H9 (cell line): Measurements from ENCODE around the gene LGALS12. TPM values are rescaled to one million over a fixed set of nuclear protein-coding genes. Genes with fewer than 3 reads are reported as not detected.

Source experiments
- DNase-seq: peaks from one replicate; pipeline ENCODE4 v3.0.0-alpha.2; 2017
- H2AFZ ChIP-seq: one replicate; pipeline ENCODE4 v1.6.1; 2013; ENCODE audit warnings: mild to moderate bottlenecking, low read length, control low read depth, moderate library complexity
- H2AK5ac ChIP-seq: 2 replicates; pipeline ENCODE4 v1.6.1; 2013; ENCODE audit warnings: low read length, control low read depth, mixed read lengths; ENCODE audit not compliant: insufficient read length
- H2BK120ac ChIP-seq: one replicate; pipeline ENCODE4 v1.6.1; 2013; ENCODE audit warnings: low read depth, mild to moderate bottlenecking, low read length, control low read depth, inconsistent platforms; ENCODE audit not compliant: poor library complexity, severe bottlenecking
- H2BK12ac ChIP-seq: 2 replicates; pipeline ENCODE4 v1.6.1; 2013; ENCODE audit warnings: low read length, control low read depth, mixed read lengths, low read depth; ENCODE audit not compliant: insufficient read length
- H2BK15ac ChIP-seq: 2 replicates; pipeline ENCODE4 v1.6.1; 2013; ENCODE audit warnings: low read depth, low read length, control low read depth
- H2BK20ac ChIP-seq: one replicate; pipeline ENCODE4 v1.6.1; 2013; ENCODE audit warnings: low read depth, mild to moderate bottlenecking, low read length, control low read depth, inconsistent platforms; ENCODE audit not compliant: poor library complexity, severe bottlenecking
- H2BK5ac ChIP-seq: 2 replicates; pipeline ENCODE4 v1.6.1; 2013; ENCODE audit warnings: low read length, control low read depth, mixed read lengths; ENCODE audit not compliant: insufficient read length
- H3K14ac ChIP-seq: 2 replicates; pipeline ENCODE4 v1.6.1; 2013; ENCODE audit warnings: low read length, control low read depth; ENCODE audit not compliant: insufficient read depth
- H3K18ac ChIP-seq: 2 replicates; pipeline ENCODE4 v1.6.1; 2013; ENCODE audit warnings: low read depth, mild to moderate bottlenecking, mixed read lengths, low read length, control low read depth; ENCODE audit not compliant: insufficient read length
- H3K23ac ChIP-seq: 2 replicates; pipeline ENCODE4 v1.6.1; 2013; ENCODE audit warnings: low read length, control low read depth, mixed read lengths, low read depth; ENCODE audit not compliant: insufficient read length
- H3K23me2 ChIP-seq: 2 replicates; pipeline ENCODE4 v1.6.1; 2013; ENCODE audit warnings: low read depth, mild to moderate bottlenecking, mixed read lengths, low read length, control low read depth; ENCODE audit not compliant: insufficient read length, poor library complexity, severe bottlenecking
- H3K27ac ChIP-seq: 2 replicates; pipeline ENCODE4 v1.5.1; 2013; ENCODE audit warnings: low read length, control low read depth, mixed read lengths, low read depth; ENCODE audit not compliant: insufficient read length
- H3K27me3 ChIP-seq: 2 replicates; pipeline ENCODE4 v1.6.1; 2013; ENCODE audit warnings: low read length, control low read depth, inconsistent platforms; ENCODE audit not compliant: insufficient read depth
- H3K4ac ChIP-seq: 2 replicates; pipeline ENCODE4 v1.6.1; 2013; ENCODE audit warnings: low read depth, mild to moderate bottlenecking, control low read depth, inconsistent platforms, low read length, moderate library complexity
- H3K4me1 ChIP-seq: 2 replicates; pipeline ENCODE4 v1.6.1; 2013; ENCODE audit warnings: low read length, control low read depth, inconsistent platforms; ENCODE audit not compliant: insufficient read depth
- H3K4me2 ChIP-seq: 2 replicates; pipeline ENCODE4 v1.6.1; 2013; ENCODE audit warnings: low read length, control low read depth, mixed read lengths; ENCODE audit not compliant: insufficient read length, insufficient read depth
- H3K56ac ChIP-seq: 2 replicates; pipeline ENCODE4 v1.6.1; 2013; ENCODE audit warnings: low read depth, mild to moderate bottlenecking, mixed read lengths, low read length, control low read depth; ENCODE audit not compliant: insufficient read length
- H3K79me1 ChIP-seq: 2 replicates; pipeline ENCODE4 v1.6.1; 2013; ENCODE audit warnings: low read depth, mild to moderate bottlenecking, moderate library complexity, low read length, control low read depth, inconsistent platforms; ENCODE audit not compliant: insufficient read depth, poor library complexity, severe bottlenecking
- H3K79me2 ChIP-seq: 2 replicates; pipeline ENCODE4 v1.6.1; 2013; ENCODE audit warnings: low read length, control low read depth, inconsistent platforms; ENCODE audit not compliant: insufficient read depth
- H3K9ac ChIP-seq: 2 replicates; pipeline ENCODE4 v1.6.1; 2013; ENCODE audit warnings: low read length, control low read depth, mixed read lengths; ENCODE audit not compliant: insufficient read length; ENCODE audit errors: extremely low read depth
- H3K9me3 ChIP-seq: one replicate; pipeline ENCODE4 v1.6.1; 2013; ENCODE audit warnings: low read depth, low read length, inconsistent platforms; ENCODE audit not compliant: control insufficient read depth
- H3T11ph ChIP-seq: one replicate; pipeline ENCODE4 v1.6.1; 2013; ENCODE audit warnings: mild to moderate bottlenecking, low read length, control low read depth, inconsistent platforms
- H4K20me1 ChIP-seq: one replicate; pipeline ENCODE4 v1.6.1; 2013; ENCODE audit not compliant: control insufficient read depth, insufficient read length, insufficient read depth
- H4K5ac ChIP-seq: 2 replicates; pipeline ENCODE4 v1.6.1; 2013; ENCODE audit warnings: low read depth, mild to moderate bottlenecking, mixed read lengths, low read length, control low read depth; ENCODE audit not compliant: insufficient read length
- H4K8ac ChIP-seq: replicated peaks from 2 replicates; pipeline ENCODE4 v1.6.1; 2013; ENCODE audit warnings: low read length, control low read depth, mixed read lengths, low read depth; ENCODE audit not compliant: insufficient read length
- H4K91ac ChIP-seq: 2 replicates; pipeline ENCODE4 v1.6.1; 2013; ENCODE audit warnings: low read depth, mild to moderate bottlenecking, moderate library complexity, mixed read lengths, low read length, control low read depth; ENCODE audit not compliant: insufficient read length
- H3K27ac Mint-ChIP-seq, 3 experiments: 2 replicates in 2 of 3; 3 replicates in 1 of 3; pipeline ENCODE4 v1.8.0; 2020 to 2021; ENCODE audit warnings: mixed read lengths in 3 of 3, mild to moderate bottlenecking in 1 of 3, moderate library complexity in 1 of 3
- H3K27me3 Mint-ChIP-seq: 2 replicates; pipeline ENCODE4 v1.8.0; 2021; ENCODE audit warnings: low read depth, mild to moderate bottlenecking, moderate library complexity, mixed read lengths
- H3K36me3 Mint-ChIP-seq, 3 experiments: 2 replicates in 2 of 3; 3 replicates in 1 of 3; pipeline ENCODE4 v1.8.0; 2020 to 2021; ENCODE audit warnings: low read depth in 3 of 3, mixed read lengths in 3 of 3; ENCODE audit not compliant: insufficient read depth in 1 of 3
- H3K4me1 Mint-ChIP-seq, 2 experiments: 2 replicates each; pipeline ENCODE4 v1.8.0; 2020; ENCODE audit warnings: mixed read lengths in 2 of 2
- H3K4me3 Mint-ChIP-seq, 2 experiments: 2 replicates in 1 of 2; 3 replicates in 1 of 2; pipeline ENCODE4 v1.8.0; 2020 to 2021; ENCODE audit warnings: mild to moderate bottlenecking in 2 of 2, mixed read lengths in 2 of 2, moderate library complexity in 1 of 2
- H3K9me3 Mint-ChIP-seq, 2 experiments: 2 replicates in 1 of 2; 3 replicates in 1 of 2; pipeline ENCODE4 v1.8.0; 2020; ENCODE audit warnings: mild to moderate bottlenecking in 2 of 2, mixed read lengths in 2 of 2, moderate library complexity in 1 of 2
- WGBS: extraction: QIAGEN DNeasy Blood & Tissue Kit; methylation state at CpG from one replicate; pipeline ENCODE4 v1.1.7; 2013; ENCODE audit warnings: missing lambda C conversion rate, low lambda C conversion rate, mixed read lengths; ENCODE audit not compliant: insufficient read length; ENCODE audit errors: extremely low coverage; 5-methylcytosine and 5-hydroxymethylcytosine counted together
- total RNA-seq: library from RNA; stranded (reverse); gene quantifications from 2 replicates; pipeline ENCODE4 v1.2.1, GENCODE V29; 2021
- TF ChIP-seq, protein P1 (sequence below): fragments of 200-600 bp; sonication (generic); conservative IDR thresholded peaks from 3 replicates; pipeline ENCODE4 v1.8.0; 2021; ENCODE audit warnings: antibody characterized with exemption, mild to moderate bottlenecking

The LGALS12 gene
- total RNA-seq, 1 experiment from 2014 or later: 1.9 TPM

DNA sequence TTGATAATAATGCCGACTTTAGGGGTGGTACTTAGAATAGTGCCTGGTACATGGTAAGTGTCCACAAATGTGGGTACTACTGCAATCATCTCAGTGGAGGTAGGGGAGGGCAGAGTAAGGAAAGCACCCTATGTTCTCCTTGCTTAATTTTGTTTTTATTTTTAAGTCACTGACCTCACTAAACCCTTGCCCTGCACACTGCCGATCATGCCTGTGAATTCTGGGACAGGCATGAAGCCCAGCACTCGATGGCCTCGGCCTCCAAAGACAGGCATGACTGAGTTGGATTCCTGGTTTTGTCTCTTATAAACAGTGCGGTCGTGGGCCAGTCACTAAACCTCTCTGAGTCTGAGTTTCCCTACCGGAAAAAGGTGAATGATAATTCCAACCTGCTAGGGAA lies 6.9 kb downstream of the LGALS12 start:
- no peak overlapping the region for H2AK5ac ChIP-seq
- no peaks in the 10 kb centered on the region for H3K4me1 ChIP-seq
- H4K5ac ChIP-seq: no peak overlapping the region
- no peak overlapping the region for H3T11ph ChIP-seq
- no peak overlapping the region for H2BK5ac ChIP-seq
- Mint-ChIP-seq H3K4me1 (peaks cover 16 to 18% of the 10 kb centered on the region in 2 experiments), H3K36me3 (no peaks in the 10 kb centered on the region; a peak in 1 of 7 replicates), H3K27ac (no peak overlapping the region), H3K27me3 (no peaks in the 10 kb centered on the region; the same call in 1 of the 2 replicates), H3K4me3 (no peak overlapping the region), H3K9me3 (no peaks in the 10 kb centered on the region)
- no peaks in the 10 kb centered on the region for H3K79me2 ChIP-seq
- H3K4ac ChIP-seq: no peak overlapping the region
- no peak overlapping the region for H2AFZ ChIP-seq
- H3K4me2 ChIP-seq: no peak overlapping the region
- H3K23me2 ChIP-seq: no peaks in the 10 kb centered on the region
- H3K27me3 ChIP-seq: no peaks in the 10 kb centered on the region
- no peaks in the 10 kb centered on the region for H3K79me1 ChIP-seq
- H4K20me1 ChIP-seq: no peaks in the 10 kb centered on the region
- no peak overlapping the region for H2BK20ac ChIP-seq
- H2BK15ac ChIP-seq: no peak overlapping the region
- H3K27ac ChIP-seq: no peak overlapping the region
- no peaks in the 10 kb centered on the region for H3K9me3 ChIP-seq
- H4K91ac ChIP-seq: no peak overlapping the region
- no peak overlapping the region for H3K9ac ChIP-seq
- H3K18ac ChIP-seq: no peak overlapping the region
- TF ChIP-seq, protein P1, sequence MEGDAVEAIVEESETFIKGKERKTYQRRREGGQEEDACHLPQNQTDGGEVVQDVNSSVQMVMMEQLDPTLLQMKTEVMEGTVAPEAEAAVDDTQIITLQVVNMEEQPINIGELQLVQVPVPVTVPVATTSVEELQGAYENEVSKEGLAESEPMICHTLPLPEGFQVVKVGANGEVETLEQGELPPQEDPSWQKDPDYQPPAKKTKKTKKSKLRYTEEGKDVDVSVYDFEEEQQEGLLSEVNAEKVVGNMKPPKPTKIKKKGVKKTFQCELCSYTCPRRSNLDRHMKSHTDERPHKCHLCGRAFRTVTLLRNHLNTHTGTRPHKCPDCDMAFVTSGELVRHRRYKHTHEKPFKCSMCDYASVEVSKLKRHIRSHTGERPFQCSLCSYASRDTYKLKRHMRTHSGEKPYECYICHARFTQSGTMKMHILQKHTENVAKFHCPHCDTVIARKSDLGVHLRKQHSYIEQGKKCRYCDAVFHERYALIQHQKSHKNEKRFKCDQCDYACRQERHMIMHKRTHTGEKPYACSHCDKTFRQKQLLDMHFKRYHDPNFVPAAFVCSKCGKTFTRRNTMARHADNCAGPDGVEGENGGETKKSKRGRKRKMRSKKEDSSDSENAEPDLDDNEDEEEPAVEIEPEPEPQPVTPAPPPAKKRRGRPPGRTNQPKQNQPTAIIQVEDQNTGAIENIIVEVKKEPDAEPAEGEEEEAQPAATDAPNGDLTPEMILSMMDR: no peak
- no peak overlapping the region for H3K14ac ChIP-seq
- H3K23ac ChIP-seq: no peak overlapping the region
- no peak for DNase-seq
- H2BK120ac ChIP-seq: no peak overlapping the region
- H2BK12ac ChIP-seq: no peak overlapping the region
- no peak overlapping the region for H4K8ac ChIP-seq
- WGBS: no CpG with 5 or more reads among the region's 7 CpGs
- no peak overlapping the region for H3K56ac ChIP-seq
